Stimulated activated CD4-positive, alpha-beta T cell treated with anti-CD3 and anti-CD28 coated beads, Interleukin-4, amount 100 ng/mL, for 24 hours (primary cell): ENCODE measurements around the gene RNF169.

Experiments
- DNase-seq: peaks from one replicate; pipeline ENCODE4 v3.0.0-alpha.2; 2020

Gene RNF169

DNA sequence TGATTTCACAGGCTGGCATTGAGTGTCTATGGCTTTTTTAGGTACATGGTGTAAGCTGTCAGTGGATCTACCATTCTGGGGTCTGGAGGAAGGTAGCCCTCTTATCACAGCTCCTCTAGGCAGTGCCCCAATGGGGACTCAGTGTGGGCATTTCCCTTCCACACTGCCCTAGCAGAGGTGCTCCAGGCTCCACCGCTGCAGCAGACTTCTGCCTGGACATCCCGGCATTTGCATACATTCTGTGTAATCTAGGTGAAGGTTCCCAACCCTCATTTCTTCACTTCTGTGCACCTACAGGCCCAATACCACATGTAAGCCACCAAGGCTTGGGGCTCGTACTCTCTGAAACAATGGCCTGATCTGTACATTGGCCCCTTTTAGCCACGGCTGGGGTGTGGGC lies 78.3 kb downstream of the RNF169 start:
- DNase-seq = no peak

GRCh38 chr11:74837191-74837590 lies 88.5 kb downstream of the RNF169 start:
- DNase-seq = no peak

GRCh38 chr11:74838188-74838587 lies 89.5 kb downstream of the RNF169 start:
- no peak for DNase-seq

GRCh38 chr11:74839446-74839845 lies 90.8 kb downstream of the RNF169 start:
- DNase-seq = no peak

DNA sequence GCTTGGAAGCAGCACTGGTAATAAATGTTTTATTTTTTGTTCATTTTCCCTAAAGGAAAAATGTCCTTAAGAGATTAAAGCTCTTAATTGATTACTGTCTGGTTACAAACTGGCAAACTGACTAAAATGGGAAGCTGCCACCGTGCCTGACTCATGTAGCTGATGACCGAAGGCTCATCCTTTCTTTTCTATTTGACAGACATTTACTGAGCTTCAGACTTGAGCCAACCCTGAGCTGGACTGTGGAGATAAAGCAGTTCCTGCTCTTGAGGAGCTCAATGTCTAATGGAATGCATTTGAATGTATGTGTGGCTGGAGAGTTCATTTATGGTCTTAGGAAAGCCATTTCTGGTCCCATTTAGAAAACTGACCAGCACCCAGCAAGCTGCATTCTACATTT lies 91.3 kb downstream of the RNF169 start:
- DNase-seq = no peak

- DNase-seq = no peak
These were observed 91.8 kb downstream of the RNF169 start for GRCh38 chr11:74840486-74840885.

GRCh38 chr11:74842967-74843366 lies 94.3 kb downstream of the RNF169 start:
- DNase-seq = no peak

- no peak for DNase-seq
These were observed 95.4 kb downstream of the RNF169 start for GRCh38 chr11:74844072-74844471.

- no peak for DNase-seq
These were observed 96.2 kb downstream of the RNF169 start for GRCh38 chr11:74844865-74845264.

- no peak for DNase-seq
These were observed 97.4 kb downstream of the RNF169 start for GRCh38 chr11:74845978-74846517.

GRCh38 chr11:74846770-74847169 lies 98.1 kb downstream of the RNF169 start:
- no peak for DNase-seq

DNA sequence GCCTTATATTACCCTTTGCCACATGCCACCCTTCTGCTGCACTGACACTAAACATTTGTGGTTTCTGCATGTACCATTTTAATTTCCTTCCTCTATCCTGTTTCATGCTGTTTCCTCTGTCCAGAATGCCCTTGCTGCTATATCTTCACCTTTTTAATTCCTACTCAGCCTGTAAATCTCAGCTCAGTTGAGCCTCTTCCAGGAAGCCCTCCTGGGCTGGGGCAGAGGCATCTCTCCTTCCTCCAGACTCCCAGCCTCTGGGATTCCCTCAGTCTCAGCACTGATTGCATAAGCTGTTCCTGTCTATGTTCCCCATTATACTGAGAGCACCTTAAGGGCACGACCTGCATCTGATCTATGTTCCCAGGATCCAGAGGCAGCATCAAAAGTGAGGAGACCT lies 98.7 kb downstream of the RNF169 start:
- no peak for DNase-seq

DNA sequence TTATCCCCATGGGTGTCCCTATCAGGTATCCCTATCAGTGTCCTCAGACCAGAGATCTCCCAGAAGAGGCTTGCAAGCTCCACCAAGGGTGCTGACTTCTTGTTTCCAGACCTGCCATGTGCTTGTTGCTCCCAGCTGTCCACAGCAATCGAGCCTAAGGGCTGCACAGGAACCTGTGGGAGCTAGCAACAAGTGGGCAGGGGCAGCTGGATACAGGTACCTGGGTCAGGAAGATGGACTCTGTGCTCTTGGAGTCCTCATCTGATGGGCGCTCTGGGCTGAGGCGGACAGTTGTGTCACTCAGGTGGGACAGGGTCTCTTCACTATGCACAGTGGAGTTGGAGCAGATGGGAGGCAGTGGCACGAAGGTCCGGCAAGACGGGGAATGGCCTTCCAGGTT lies 99.2 kb downstream of the RNF169 start:
- DNase-seq = no peak

GRCh38 chr11:74849525-74850391 lies 101.1 kb downstream of the RNF169 start:
- no peak for DNase-seq

GRCh38 chr11:74853223-74853622 lies 104.6 kb downstream of the RNF169 start:
- DNase-seq = no peak

DNA sequence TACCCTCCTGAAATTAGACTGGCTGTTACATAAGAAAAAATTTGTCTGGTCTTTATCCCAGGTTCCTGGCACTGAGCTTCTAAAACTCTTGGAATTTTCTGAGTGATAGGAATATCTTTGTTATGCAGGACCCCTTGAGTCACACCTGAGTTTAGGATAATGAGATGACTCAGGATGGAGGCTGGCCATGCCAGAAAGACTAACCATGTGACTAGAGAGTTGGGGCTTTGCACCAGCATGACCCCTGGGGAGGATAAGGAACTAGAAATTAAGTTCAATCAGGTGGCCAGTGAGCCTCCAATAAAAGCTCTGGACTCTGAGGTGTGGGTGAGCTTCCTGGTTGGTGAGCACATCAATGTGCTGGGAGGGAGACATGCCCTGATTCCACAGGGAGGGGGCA lies 112.1 kb downstream of the RNF169 start:
- no peak for DNase-seq

GRCh38 chr11:74863410-74863809 lies 114.8 kb downstream of the RNF169 start:
- no peak for DNase-seq

DNA sequence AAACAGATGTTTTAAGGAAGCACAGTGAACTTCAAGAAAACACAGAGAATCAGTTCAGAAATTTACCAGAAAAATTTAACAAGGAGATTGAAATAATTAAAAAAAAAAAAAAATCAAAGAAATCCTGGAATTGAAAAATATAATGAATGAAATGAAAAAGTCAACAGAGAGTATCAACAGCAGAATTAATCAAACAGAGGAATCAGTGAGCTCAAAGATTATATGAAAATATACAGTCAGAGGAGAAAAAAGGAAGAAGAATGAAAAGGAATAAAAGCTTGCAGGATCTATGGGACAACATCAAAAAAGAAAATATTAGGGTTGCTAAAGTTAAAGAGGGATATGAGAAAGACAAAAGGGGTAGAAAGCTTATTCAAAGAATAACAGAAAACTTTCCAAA lies 117.9 kb downstream of the RNF169 start:
- DNase-seq = no peak

- DNase-seq = no peak
These were observed 121.8 kb downstream of the RNF169 start for GRCh38 chr11:74870485-74870884.

GRCh38 chr11:74871037-74871436 lies 122.4 kb downstream of the RNF169 start:
- no peak for DNase-seq

DNA sequence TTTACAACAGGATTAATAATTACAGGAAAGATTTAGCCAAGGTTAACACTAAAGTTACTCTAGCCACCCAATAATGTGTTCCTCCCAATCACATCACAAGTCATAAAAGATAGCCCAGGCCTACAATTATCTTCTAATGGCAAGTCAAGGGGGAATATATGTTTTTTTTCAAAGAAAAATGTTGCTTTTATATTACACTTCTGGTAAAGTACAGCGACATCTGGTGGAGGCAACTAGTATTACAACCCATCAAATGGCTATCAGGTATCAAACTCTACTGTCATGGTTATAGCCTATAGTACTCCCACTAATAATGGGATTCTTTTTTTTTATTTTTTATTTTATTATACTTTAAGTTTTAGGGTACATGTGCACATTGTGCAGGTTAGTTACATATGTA lies 128.5 kb downstream of the RNF169 start:
- DNase-seq = peak; percentile 28
